Right atrium auricular region (tissue), 2 donors: ENCODE measurements around the gene TNPO1. TPM values are rescaled to one million over a fixed set of nuclear protein-coding genes. Genes with fewer than 3 reads are reported as not detected.

ENCODE experiments used
- DNase-seq: peaks from one replicate; pipeline ENCODE4 v3.0.0-alpha.2; 2019; ENCODE audit warnings: low spot score
- H3K27ac ChIP-seq, 2 donors: fragments of 200-600 bp; sonication (generic); 1 replicate in 1 of 2; 2 replicates in 1 of 2; pipeline ENCODE4 v1.5.1; 2016 to 2019
- H3K27me3 ChIP-seq, 2 donors: fragments of 200-600 bp; sonication (generic); one replicate each; pipeline versions ENCODE4 v1.5.1 to v1.6.0; 2017 to 2019
- H3K36me3 ChIP-seq: fragments of 200-600 bp; sonication (generic); one replicate; pipeline ENCODE4 v1.5.1; 2016
- H3K4me1 ChIP-seq, 2 donors: fragments of 200-600 bp; sonication (generic); one replicate each; pipeline versions ENCODE4 v1.5.1 to v1.6.0; 2017 to 2019
- H3K4me3 ChIP-seq, 2 donors: fragments of 200-600 bp; sonication (generic); 1 replicate in 1 of 2; 2 replicates in 1 of 2; pipeline ENCODE4 v1.5.1; 2017 to 2019; ENCODE audit warnings: mild to moderate bottlenecking in 1 of 2, moderate library complexity in 1 of 2
- H3K9me3 ChIP-seq, 2 donors: fragments of 200-600 bp; sonication (generic); one replicate each; pipeline ENCODE4 v1.5.1; 2019
- total RNA-seq, 2 donors: library from RNA; depleted of rRNA; stranded (reverse); fragments of >200 nt; gene quantifications; one replicate each; pipeline ENCODE4 v1.1.0, GENCODE V29; 2016
- TF ChIP-seq, protein P1 (sequence below), 2 donors: fragments of 200-600 bp; sonication (generic); IDR thresholded peaks; one replicate each; pipeline ENCODE4 v1.5.1; 2019; ENCODE audit warnings: antibody characterized with exemption in 2 of 2

Gene TNPO1
- total RNA-seq, 2 donors from 2014 or later, result 62.4 to 82.2 TPM

DNA sequence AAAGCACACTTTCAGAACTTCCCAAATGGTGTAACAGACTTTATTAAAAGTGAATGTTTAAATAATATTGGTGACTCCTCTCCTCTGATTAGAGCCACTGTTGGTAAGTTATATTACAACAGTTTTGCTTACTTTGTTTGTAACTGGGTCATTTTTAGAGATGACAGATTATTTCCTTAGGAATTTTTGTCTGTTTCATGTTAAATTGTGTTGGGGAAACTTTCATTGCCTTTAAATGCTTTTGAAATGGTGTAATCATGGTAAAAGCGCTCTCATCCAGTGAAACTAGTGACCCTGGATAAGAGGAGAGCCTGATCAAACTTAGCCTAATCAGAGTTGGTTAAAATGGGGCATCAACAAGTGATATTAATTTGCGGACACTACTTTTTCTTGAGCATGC is 39.4 kb downstream of the TNPO1 start:
- no peak overlapping the region for H3K27ac ChIP-seq
- no peaks in the 10 kb centered on the region for H3K9me3 ChIP-seq
- H3K27me3 ChIP-seq, result no peaks in the 10 kb centered on the region
- DNase-seq, result no peak
- H3K4me1 ChIP-seq, result peaks cover 0 to 33% of the 10 kb centered on the region in 2 donors
- H3K4me3 ChIP-seq, result no peak overlapping the region
- H3K36me3 ChIP-seq, result peaks cover 22% of the 10 kb centered on the region
- TF ChIP-seq, protein P1, sequence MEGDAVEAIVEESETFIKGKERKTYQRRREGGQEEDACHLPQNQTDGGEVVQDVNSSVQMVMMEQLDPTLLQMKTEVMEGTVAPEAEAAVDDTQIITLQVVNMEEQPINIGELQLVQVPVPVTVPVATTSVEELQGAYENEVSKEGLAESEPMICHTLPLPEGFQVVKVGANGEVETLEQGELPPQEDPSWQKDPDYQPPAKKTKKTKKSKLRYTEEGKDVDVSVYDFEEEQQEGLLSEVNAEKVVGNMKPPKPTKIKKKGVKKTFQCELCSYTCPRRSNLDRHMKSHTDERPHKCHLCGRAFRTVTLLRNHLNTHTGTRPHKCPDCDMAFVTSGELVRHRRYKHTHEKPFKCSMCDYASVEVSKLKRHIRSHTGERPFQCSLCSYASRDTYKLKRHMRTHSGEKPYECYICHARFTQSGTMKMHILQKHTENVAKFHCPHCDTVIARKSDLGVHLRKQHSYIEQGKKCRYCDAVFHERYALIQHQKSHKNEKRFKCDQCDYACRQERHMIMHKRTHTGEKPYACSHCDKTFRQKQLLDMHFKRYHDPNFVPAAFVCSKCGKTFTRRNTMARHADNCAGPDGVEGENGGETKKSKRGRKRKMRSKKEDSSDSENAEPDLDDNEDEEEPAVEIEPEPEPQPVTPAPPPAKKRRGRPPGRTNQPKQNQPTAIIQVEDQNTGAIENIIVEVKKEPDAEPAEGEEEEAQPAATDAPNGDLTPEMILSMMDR (IDR thresholded peaks at IDR 0.05), result no peak

DNA sequence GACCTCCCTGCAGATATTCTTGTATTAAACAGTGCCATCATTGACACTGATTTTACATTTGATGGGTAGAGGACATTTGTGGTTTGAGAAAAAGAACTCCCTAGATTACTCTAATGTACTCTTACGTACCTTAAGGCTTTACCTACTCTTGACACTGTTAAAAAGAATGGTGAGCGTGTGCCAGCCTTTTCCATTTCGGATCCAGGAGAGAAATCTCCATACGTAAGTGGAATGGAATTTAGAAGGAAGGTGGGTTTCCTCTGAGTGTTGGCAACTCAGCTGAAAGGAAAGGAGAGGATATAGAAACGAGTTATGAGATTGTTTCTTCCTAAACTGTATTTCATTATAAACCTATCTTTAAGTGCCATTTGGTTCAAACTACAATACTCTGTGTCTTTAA is 40.9 kb downstream of the TNPO1 start:
- TF ChIP-seq, protein P1 (IDR thresholded peaks at IDR 0.05), result no peak
- Histone ChIP-seq H3K27ac (no peak overlapping the region), H3K27me3 (no peaks in the 10 kb centered on the region), H3K9me3 (no peaks in the 10 kb centered on the region), H3K4me1 (peaks cover 0 to 26% of the 10 kb centered on the region in 2 donors), H3K36me3 (peaks cover 31% of the 10 kb centered on the region), H3K4me3 (no peak overlapping the region)
- DNase-seq, result no peak

DNA sequence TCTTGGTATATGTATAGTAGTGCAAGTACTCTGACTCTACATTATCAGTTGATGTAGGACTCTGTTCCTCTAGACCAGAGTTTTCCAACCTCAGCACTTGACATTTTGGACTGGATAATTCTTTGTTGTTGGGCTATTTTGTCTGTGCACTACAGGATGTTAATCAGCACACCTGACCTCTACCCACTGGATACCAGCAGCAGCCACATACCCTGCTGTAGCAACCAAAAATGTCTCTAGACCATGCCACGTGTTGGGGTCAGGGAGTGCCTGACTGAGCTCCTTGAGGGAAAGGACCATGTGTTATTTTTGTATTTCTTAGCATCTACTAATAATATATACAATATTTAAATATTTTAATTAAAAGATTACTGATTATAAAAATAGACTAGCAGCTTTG is 42.7 kb downstream of the TNPO1 start:
- TF ChIP-seq, protein P1 (IDR thresholded peaks at IDR 0.05), result no peak
- H3K4me3 ChIP-seq, result no peak overlapping the region
- no peaks in the 10 kb centered on the region for H3K27me3 ChIP-seq
- peaks cover 43% of the 10 kb centered on the region for H3K36me3 ChIP-seq
- no peaks in the 10 kb centered on the region for H3K9me3 ChIP-seq
- no peak for DNase-seq
- no peak overlapping the region for H3K27ac ChIP-seq
- H3K4me1 ChIP-seq, result peaks cover 0 to 19% of the 10 kb centered on the region in 2 donors

DNA sequence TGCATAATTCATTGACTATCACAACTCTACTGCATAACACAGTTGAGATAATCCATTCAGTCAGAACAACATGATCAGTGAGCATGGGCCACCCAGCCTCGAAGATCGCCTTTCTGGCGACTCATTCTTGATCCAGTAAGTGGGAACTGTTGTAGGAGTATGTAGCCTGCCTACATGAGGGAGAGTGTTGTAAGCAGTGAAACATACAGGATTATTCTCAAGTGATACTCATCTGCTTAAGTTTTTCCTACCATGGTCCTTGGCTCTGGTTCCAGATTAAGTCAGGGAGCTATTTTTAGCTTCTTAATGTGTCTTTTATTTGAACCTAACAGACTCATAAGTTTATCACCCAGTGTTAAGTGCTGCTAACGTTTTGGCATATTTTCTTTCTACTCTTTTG is 44.0 kb downstream of the TNPO1 start:
- Histone ChIP-seq H3K36me3 (peaks cover 55% of the 10 kb centered on the region), H3K9me3 (no peaks in the 10 kb centered on the region), H3K27me3 (no peaks in the 10 kb centered on the region), H3K4me1 (peaks cover 0 to 19% of the 10 kb centered on the region in 2 donors), H3K4me3 (no peak overlapping the region), H3K27ac (peak overlapping the region in 1 of 2 donors; percentile 56)
- DNase-seq, result no peak
- TF ChIP-seq, protein P1 (IDR thresholded peaks at IDR 0.05), result no peak

DNA sequence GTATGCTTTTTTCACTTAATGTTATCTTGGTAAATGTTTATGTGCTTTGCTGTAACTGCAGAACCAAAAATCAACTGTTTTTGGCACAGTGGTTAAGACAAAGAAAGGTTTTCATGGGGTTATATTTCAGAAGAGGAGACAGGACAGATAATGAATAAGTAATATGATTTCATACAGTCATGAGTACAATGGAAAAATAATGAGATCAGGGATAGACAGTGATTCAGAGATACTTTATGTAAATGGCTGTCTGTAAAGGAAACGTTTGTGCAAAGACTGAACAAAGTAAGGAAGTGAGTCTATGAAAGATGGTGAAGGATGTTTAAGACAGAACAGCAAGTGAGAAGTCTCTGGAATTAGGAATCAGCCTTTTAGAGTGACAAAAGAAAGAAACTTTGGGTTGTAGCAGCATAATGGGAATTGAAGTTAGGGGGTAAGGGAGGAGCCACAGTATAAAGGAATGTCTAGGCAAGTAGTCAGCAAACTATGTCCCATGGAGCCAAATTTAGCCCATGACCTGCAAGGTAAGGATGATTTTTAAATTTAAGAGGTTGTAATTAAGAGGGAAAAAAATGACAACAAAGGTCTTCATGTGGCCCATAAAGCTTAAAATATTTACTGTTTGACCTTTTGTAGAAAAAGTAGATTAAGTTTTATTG is 55.0 kb downstream of the TNPO1 start:
- H3K27me3 ChIP-seq, result no peaks in the 10 kb centered on the region
- H3K4me1 ChIP-seq, result no peaks in the 10 kb centered on the region
- H3K9me3 ChIP-seq, result no peaks in the 10 kb centered on the region
- TF ChIP-seq, protein P1 (IDR thresholded peaks at IDR 0.05), result no peak
- no peak for DNase-seq
- H3K4me3 ChIP-seq, result no peak overlapping the region
- H3K36me3 ChIP-seq, result peaks cover 52% of the 10 kb centered on the region
- H3K27ac ChIP-seq, result no peak overlapping the region

DNA sequence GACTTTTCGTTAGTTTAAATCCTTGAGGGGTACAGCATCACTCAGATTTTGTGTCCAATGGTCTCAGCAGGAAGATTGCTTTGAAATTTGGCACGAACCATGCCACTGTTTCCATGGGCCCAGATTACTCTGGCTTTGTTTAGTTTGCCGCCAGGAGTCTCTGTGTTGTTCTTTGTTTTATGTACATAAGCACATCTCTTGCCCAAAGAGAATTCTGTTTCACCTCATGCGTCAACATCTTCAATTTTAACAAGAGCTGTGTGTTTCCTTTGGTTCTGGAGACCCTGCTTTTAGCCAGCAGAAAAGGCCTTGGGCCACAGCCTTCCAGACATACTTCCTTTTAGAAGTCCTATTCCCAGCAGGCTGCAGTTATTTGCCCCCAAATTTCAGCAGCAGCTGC is 62.4 kb downstream of the TNPO1 start:
- Histone ChIP-seq H3K27me3 (no peaks in the 10 kb centered on the region), H3K4me3 (no peak overlapping the region), H3K36me3 (peaks cover 60% of the 10 kb centered on the region), H3K27ac (no peak overlapping the region), H3K9me3 (no peaks in the 10 kb centered on the region), H3K4me1 (no peaks in the 10 kb centered on the region)
- no peak for DNase-seq
- TF ChIP-seq, protein P1 (IDR thresholded peaks at IDR 0.05), result no peak
